MCF 10A (cell line): ENCODE results near the gene AK9. TPM values are rescaled to one million over a fixed set of nuclear protein-coding genes. Genes with fewer than 3 reads are reported as not detected.

Source experiments
- BruUV-seq: library from RNA; stranded (reverse); fragments of 400-500 nt; replicated peaks from 2 replicates; lab custom pipeline; 2021; lab: Mats Ljungman, UMichigan
- CTCF ChIA-PET: fragments of 300-600 bp; sonication (Branson Sonifier 250); formaldehyde crosslinking; extraction: SDS; loops from one replicate; lab custom pipeline; 2021; ENCODE audit warnings: antibody characterized with exemption, inconsistent platforms; lab: Yijun Ruan, JAX
- POLR2A ChIA-PET: fragments of 300-600, 350-650 bp; sonication (Branson Sonifier 250); formaldehyde crosslinking; extraction: SDS; loops from one replicate; lab custom pipeline; 2020; ENCODE audit warnings: antibody characterized with exemption, inconsistent platforms; lab: Yijun Ruan, JAX
- DNase-seq: peaks from one replicate; pipeline ENCODE4 v3.0.0-alpha.2; 2018; ENCODE audit not compliant: unreplicated experiment
- H3K27ac Mint-ChIP-seq: one replicate; pipeline ENCODE4 v1.8.0; 2022; ENCODE audit warnings: mild to moderate bottlenecking, low read depth, mixed read lengths; ENCODE audit not compliant: unreplicated experiment
- H3K27me3 Mint-ChIP-seq: one replicate; pipeline ENCODE4 v1.8.0; 2022; ENCODE audit warnings: mixed read lengths; ENCODE audit not compliant: insufficient read depth, unreplicated experiment
- H3K36me3 Mint-ChIP-seq: one replicate; pipeline ENCODE4 v1.8.0; 2022; ENCODE audit warnings: mild to moderate bottlenecking, moderate library complexity, mixed read lengths; ENCODE audit not compliant: insufficient read depth, unreplicated experiment
- H3K4me1 Mint-ChIP-seq: one replicate; pipeline ENCODE4 v1.8.0; 2022; ENCODE audit warnings: mixed read lengths; ENCODE audit not compliant: insufficient read depth, unreplicated experiment
- H3K4me3 Mint-ChIP-seq: one replicate; pipeline ENCODE4 v1.8.0; 2022; ENCODE audit warnings: mild to moderate bottlenecking, moderate library complexity, mixed read lengths; ENCODE audit not compliant: unreplicated experiment
- H3K9me3 Mint-ChIP-seq: one replicate; pipeline ENCODE4 v1.8.0; 2022; ENCODE audit warnings: mixed read lengths; ENCODE audit not compliant: unreplicated experiment
- intact Hi-C: fragments of 100-400 bp; cut with micrococcal nuclease; formaldehyde crosslinking; loops from 2 replicates; pipeline ENCODE4 v1.14.1; 2022
- total RNA-seq: library from RNA; stranded (reverse); gene quantifications from 2 replicates; pipeline ENCODE4 v1.2.3, GENCODE V29; 2022
- TF ChIP-seq, protein P1 (sequence below): fragments of 200-600 bp; IDR thresholded peaks from one replicate; pipeline ENCODE4 v1.8.0; 2022; ENCODE audit warnings: antibody characterized with exemption, mild to moderate bottlenecking; ENCODE audit not compliant: unreplicated experiment

Gene AK9
- total RNA-seq, 1 experiment from 2014 or later, result 4.7 TPM

DNA sequence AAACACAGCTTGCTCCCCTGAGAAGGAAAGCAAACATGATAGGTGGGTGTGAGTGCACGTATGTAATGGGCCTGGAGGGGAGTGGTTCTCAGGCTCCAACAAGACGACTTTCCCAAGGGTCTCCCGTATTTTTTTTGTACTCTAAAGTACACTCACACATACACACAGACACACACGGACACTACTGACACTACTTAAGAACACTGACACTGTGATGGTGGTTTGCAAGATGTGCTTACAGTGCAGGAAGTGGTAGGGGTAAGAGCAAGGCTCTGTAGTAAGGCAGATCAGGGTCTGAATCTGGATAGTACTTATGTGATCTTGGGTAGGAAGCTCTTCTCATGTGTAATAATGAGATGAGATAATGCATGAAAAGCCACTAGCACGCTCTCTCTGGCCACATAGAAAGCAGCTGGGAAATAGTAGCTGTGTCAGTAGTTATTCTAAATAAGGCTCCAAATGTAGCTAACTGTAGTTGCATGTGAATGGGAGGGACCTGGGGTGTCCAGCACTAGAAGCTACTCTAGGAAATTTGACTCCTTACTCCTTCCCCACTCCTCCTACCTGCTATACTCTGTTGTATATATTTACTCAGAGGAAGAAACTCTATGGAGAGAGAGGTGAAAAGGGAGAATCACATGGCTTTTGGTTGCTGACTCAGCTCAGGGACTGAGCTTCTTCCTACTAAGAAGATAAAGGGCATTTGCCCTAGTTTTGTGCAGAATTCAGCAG is 199.6 kb downstream of the AK9 start:
- peak; percentile 24 for DNase-seq
- TF ChIP-seq, protein P1, sequence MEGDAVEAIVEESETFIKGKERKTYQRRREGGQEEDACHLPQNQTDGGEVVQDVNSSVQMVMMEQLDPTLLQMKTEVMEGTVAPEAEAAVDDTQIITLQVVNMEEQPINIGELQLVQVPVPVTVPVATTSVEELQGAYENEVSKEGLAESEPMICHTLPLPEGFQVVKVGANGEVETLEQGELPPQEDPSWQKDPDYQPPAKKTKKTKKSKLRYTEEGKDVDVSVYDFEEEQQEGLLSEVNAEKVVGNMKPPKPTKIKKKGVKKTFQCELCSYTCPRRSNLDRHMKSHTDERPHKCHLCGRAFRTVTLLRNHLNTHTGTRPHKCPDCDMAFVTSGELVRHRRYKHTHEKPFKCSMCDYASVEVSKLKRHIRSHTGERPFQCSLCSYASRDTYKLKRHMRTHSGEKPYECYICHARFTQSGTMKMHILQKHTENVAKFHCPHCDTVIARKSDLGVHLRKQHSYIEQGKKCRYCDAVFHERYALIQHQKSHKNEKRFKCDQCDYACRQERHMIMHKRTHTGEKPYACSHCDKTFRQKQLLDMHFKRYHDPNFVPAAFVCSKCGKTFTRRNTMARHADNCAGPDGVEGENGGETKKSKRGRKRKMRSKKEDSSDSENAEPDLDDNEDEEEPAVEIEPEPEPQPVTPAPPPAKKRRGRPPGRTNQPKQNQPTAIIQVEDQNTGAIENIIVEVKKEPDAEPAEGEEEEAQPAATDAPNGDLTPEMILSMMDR, result no peak
- Mint-ChIP-seq H3K36me3 (no peaks in the 10 kb centered on the region), H3K27me3 (peaks cover 12% of the 10 kb centered on the region), H3K4me1 (peaks cover 5% of the 10 kb centered on the region), H3K27ac (no peak overlapping the region), H3K9me3 (no peaks in the 10 kb centered on the region), H3K4me3 (no peak overlapping the region)
- intact Hi-C loops, result no loop called here
- no TSS peak for BruUV-seq
- ChIA-PET CTCF (no interaction called here), POLR2A (interaction anchor here (0.6 to 0.9 kb wide), 2 partner anchors 43 to 328 kb away, joined by 3 read pairs; no protein-coding TSS in a partner anchor)

DNA sequence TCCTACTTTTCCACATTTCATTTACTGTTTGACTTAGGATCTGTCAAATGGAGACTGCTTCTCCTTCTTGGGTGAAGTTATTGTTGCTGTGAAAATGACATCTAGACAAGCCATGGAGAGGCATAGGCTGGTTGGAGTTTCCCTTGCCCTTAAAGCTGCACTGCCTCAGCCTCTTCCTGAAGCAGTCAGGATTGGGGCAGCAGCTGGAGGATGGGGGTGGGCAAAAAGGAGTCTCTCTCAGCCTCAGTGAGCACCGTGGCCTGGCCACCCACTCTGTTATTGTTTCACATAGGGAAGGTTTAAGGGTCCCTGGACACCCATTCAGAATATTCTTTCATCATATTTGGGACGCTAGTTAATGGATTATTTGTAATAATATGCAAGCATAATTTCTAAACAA is 200.3 kb downstream of the AK9 start:
- TF ChIP-seq, protein P1, result no peak
- POLR2A ChIA-PET, result no interaction called here
- no peaks in the 10 kb centered on the region for H3K36me3 Mint-ChIP-seq
- BruUV-seq, result no TSS peak
- no peak for DNase-seq
- H3K9me3 Mint-ChIP-seq, result no peaks in the 10 kb centered on the region
- H3K4me1 Mint-ChIP-seq, result peaks cover 5% of the 10 kb centered on the region
- peaks cover 6% of the 10 kb centered on the region for H3K27me3 Mint-ChIP-seq
- no peak overlapping the region for H3K27ac Mint-ChIP-seq
- intact Hi-C loops, result no loop called here
- no peak overlapping the region for H3K4me3 Mint-ChIP-seq
- CTCF ChIA-PET, result no interaction called here

DNA sequence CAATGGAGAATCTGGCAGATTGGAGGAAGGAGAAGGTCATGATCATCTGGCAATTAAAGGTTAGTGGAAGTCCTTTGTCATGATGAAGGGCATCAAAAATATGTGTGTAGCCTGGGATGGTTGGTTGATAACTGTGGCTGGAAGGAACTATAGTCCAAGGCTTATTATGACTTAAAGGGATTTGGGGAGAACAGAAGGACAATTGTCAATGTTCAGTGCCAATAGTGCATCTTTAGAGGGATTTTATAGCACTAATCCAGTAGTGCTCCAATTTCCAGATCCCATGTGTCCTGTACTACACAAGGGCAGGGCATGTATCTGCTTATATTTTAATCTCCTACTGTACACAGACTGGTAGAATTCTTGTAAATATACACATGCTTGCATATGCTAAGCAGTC is 203.0 kb downstream of the AK9 start:
- ChIA-PET POLR2A (no interaction called here), CTCF (no interaction called here)
- Mint-ChIP-seq H3K9me3 (no peaks in the 10 kb centered on the region), H3K27ac (no peak overlapping the region), H3K27me3 (no peaks in the 10 kb centered on the region), H3K36me3 (no peaks in the 10 kb centered on the region), H3K4me1 (peaks cover 5% of the 10 kb centered on the region), H3K4me3 (no peak overlapping the region)
- intact Hi-C loops, result no loop called here
- DNase-seq, result no peak
- TF ChIP-seq, protein P1, result no peak
- BruUV-seq, result no TSS peak

DNA sequence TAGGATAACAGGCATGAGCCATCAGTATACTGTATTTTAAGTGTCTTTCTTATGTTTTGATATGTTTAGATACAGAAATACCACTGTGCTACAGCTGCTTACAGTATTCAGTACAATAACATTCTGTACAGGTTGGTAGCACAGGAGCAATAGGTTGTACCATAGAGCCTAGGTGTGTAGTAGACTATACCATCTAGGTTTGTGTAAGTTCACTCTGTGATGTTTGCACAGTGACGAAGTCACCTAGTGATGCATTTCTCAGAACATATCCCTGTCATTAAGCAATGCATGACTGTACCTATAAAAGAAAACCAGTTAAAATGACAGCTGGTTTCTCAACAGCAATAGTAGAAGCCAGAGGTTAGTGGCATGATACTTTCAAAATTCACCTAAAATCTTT is 204.9 kb downstream of the AK9 start:
- BruUV-seq, result no TSS peak
- ChIA-PET CTCF (interaction anchor here (0.5 to 1.2 kb wide), 3 partner anchors 9 to 627 kb away, joined by 3 read pairs; no protein-coding TSS in a partner anchor), POLR2A (no interaction called here)
- H3K4me3 Mint-ChIP-seq, result no peak overlapping the region
- no peaks in the 10 kb centered on the region for H3K27me3 Mint-ChIP-seq
- peaks cover 18% of the 10 kb centered on the region for H3K36me3 Mint-ChIP-seq
- intact Hi-C loops, result no loop called here
- peaks cover 5% of the 10 kb centered on the region for H3K4me1 Mint-ChIP-seq
- peak; percentile 49 for DNase-seq
- no peak overlapping the region for H3K27ac Mint-ChIP-seq
- no peaks in the 10 kb centered on the region for H3K9me3 Mint-ChIP-seq
- TF ChIP-seq, protein P1, result no peak
